Activated CD8-positive, alpha-beta memory T cell treated with anti-CD3 and anti-CD28 coated beads for 1 hour (primary cell): ENCODE measurements around the gene GUCY1B1.

Experiments
- DNase-seq, 2 donors: peaks; one replicate each; pipeline ENCODE4 v3.0.0-alpha.2; 2020; ENCODE audit warnings: low read depth in 1 of 2; ENCODE audit errors: extremely low read depth in 1 of 2

The GUCY1B1 gene

DNA sequence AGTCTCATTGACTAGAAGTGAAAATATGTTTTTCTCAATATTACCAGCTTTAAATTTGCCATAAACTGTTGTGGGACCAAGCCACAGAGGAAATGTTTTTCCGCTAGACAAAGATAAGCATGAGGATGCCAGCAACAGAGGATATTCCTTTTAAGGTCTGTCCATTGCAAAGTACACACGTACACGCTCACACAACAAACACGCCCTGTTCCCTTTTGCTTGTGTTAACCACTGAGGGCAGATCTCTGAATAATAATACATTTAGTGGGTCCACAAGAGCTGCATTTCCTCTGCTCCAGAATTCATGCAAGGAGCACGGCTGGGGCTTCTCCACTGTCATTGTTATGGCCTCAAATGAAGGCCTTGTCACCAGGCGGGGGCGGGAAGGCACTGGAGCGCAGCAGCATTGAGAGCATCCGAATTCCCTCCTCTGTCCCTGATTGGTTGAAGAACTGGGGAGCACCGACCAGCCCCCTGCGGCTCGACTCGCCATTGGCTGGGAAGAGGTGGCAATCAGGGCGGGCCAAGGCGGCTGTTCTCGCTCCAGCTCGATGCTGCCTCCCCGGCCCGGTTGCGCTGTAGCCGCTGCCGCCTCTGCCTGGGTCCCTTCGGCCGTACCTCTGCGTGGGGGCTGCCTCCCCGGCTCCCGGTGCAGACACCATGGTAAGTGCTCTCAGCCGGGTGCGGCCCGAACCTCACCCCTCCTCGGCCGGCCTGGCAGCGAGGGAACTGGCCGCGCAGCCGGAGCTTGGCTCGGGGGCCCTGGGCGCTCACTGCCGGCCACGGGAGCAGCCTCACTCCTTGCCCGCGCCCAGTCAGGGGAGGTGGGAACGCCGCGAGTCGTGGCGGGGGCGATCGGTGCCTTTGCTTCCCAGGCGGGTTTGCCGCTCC is at the start of gene GUCY1B1:
Gene GUCY1B1 (plus strand): TSS at position 541 of the 891 bp plus-strand sequence. CDS start 120 bp downstream, at position 661.
- peak; percentile 13 to 32 for DNase-seq

- no peak for DNase-seq
Observed at GRCh38 chr4:155709918-155710317, 48.9 kb upstream of the GUCY1B1 start.

- no peak for DNase-seq
Observed at GRCh38 chr4:155711556-155711955, 47.3 kb upstream of the GUCY1B1 start.

DNA sequence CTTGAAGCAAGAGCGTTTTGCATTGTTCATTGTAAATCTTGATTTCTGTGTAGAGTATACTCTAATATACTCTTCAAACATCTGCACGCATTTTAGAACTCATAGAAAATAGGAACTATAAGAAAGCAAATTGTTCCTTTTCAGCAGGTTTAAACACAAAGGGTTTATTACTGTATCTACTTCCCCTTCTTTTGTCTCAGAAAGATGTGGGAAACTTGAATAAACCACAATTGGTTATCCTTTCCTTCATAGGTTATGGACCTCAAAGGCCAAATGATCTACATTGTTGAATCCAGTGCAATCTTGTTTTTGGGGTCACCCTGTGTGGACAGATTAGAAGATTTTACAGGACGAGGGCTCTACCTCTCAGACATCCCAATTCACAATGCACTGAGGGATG is 46.0 kb upstream of the GUCY1B1 start:
- DNase-seq, result no peak

- no peak for DNase-seq
Observed at GRCh38 chr4:155713911-155714310, 44.9 kb upstream of the GUCY1B1 start.

GRCh38 chr4:155722336-155722735 is 36.5 kb upstream of the GUCY1B1 start:
- no peak for DNase-seq

GRCh38 chr4:155722816-155723499 is 35.9 kb upstream of the GUCY1B1 start:
- no peak for DNase-seq

- no peak for DNase-seq
Observed at GRCh38 chr4:155724731-155725130, 34.1 kb upstream of the GUCY1B1 start.

DNA sequence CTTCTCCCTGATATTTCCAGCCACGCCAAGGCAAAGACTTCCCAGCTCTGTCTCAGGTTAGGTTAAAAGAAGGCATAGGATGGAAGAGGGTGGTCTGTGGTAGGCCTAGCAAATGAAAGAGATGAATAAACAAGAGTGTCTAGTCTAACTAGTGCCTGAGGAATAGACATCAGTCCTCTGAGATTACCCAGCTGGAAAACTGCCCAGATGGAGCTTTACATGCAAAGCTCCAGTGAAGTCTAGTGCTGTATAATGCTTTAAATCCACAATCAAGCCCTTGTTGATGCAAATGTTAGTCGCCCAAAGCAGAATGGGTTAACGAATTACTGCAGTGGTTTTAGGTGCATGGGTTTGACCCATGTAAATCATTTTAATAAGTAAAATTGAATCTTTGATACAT is 24.8 kb upstream of the GUCY1B1 start:
- DNase-seq, result no peak

DNA sequence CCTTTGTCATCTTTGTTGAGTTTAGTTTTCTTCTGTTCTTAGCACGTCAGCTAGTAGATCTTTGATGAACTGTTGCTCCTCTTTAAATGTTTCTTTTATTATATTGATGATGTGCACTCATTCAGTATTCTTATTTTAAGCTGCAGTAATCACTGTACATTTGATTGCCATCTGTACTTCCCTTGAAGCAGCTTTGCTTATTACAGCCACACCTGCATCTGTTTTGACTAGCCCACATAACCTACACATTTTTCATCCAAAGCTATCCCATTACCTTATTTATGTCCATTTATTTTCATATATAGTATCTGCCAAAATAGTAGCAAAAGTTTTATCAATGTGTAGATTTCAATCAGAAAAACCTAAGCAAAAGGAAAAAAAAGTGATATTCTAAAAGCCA is 23.9 kb upstream of the GUCY1B1 start:
- DNase-seq, result no peak

- DNase-seq, result no peak
Observed at GRCh38 chr4:155735496-155735895, 23.3 kb upstream of the GUCY1B1 start.

- no peak for DNase-seq
Observed at GRCh38 chr4:155738548-155738947, 20.3 kb upstream of the GUCY1B1 start.

DNA sequence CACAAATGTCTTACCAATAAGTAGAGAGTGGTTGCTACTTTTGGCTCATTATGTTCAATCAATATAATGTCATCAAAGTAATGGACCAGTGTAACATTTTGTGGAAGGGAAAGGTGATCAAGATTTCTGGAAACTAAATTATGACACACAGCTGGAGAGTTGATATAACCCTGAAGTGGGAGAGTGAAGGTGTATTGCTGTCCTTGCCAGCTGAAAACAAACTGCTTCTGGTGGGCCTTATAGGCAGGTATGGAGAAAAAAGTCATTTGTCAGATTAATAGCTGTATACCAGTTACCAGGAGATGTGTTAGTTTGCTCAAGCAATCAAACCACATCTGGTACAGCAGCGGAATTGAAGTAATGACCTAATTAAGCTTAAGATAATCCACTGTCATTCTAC is 17.3 kb upstream of the GUCY1B1 start:
- DNase-seq, result no peak

DNA sequence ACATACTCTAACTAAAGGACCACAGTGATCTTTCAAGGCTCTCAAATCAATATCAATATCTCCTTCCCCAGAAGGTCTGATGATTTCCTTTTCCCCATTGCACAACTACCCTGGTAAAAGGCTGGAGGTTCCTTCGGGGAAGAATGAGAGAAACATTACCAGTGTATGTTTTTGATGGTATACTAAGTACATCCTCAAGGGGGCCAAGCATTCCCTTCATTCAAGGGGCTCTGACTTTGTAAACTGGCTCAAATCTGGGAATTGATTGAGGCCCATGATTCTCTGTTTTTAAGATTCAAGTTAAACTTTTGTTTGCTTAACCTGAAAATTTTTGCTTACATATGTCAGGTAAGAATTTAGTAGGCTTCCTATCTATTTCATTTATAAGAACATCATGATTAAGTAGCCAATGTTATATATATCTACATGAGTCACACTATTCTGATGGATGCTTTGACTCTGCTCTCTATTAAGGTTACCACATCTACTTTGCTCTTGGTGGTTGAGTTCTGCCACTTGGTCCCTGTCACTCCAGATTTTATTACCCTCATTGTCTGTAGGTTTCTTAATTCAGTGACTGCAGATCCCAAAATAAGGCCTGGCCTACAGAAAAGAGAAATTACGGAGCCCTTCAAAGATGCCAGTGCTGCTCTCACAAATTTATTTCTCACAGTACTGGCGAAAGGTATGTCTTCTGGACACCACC is 16.4 kb upstream of the GUCY1B1 start:
- no peak for DNase-seq

DNA sequence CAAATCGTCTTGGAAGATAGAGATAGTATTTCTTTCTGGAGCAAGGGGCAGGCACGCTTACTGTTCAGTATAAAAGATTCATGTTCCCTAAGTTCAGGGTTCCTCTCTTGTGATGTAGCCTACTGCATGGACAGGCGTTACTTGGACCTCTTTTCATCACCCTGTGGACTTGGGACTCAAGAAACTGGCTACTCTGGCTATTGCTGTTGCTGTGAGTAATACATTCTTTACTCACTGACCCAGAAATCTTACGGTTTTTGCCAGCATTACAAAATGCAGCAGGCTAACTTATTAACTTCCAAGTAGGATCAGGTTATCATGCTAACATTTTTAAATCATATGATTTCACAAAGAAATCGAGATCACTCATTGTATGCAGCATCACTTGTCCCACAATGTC is 12.8 kb upstream of the GUCY1B1 start:
- no peak for DNase-seq

DNA sequence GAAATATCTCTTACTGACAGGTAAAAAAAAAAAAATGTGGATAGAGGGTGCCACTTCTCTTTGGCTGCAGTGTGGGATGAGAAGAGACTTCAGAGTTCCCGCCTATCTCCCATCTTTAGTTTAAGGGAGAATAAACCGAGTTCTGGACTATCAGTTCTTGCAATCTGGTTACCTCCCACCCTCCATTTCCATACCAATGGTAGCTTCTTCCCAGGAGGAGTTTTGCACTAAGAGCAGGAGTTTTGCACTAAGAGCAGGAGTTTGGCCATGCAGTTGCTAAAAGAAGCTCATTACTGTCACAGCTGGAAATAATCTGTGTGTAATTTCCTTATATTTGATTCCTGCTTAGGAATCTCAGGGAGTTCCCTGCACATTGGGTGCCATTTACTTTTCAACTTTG is 10.8 kb upstream of the GUCY1B1 start:
- DNase-seq, result no peak

GRCh38 chr4:155749041-155749440 is 9.8 kb upstream of the GUCY1B1 start:
- DNase-seq, result no peak

- DNase-seq, result no peak
Observed at GRCh38 chr4:155751569-155751968, 7.3 kb upstream of the GUCY1B1 start.

DNA sequence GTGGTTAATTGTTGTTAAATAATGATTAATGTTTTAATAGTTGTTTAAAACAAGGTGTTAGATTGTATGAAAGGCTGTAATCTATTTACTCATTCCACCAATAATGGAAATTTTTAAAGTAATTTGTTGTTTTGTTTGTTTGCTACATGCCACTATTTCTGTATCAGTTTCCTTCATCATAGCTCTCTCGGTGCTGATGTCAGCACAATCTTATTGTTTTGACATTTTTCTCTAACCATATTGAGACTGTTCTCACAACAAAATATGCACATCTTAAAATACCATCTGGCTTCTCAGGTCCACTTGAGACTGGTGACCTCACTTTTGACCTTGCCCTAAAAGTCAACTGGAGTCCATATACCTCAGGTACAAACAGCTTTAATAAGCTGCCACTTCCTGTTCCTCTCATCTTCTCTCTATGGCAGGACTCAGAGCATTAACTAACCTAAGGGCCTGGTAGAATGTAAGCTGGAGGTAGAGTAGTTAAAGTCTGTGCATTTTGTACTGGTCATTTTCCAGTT is 1.0 kb upstream of the GUCY1B1 start:
- no peak for DNase-seq

- DNase-seq, result no peak
Observed at GRCh38 chr4:155759372-155760252, 791 bp downstream of the GUCY1B1 start.
